Heart right ventricle (tissue), 16 donors: ENCODE data around the gene GALNT7. TPM values are rescaled to one million over a fixed set of nuclear protein-coding genes. Genes with fewer than 3 reads are reported as not detected.
A peak's percentile ranks its signal among the peaks of the same experiment; 100 is the strongest.

Experiments
- ATAC-seq, 8 donors: fragments of 200-7000 bp; cut with Tn5 transposase; one replicate each; pipeline ENCODE4 v1.9.1; 2020; ENCODE audit warnings: mild to moderate bottlenecking in 8 of 8, moderate library complexity in 8 of 8, moderate number of reproducible peaks in 1 of 8
- DNase-seq, 2 donors: peaks; one replicate each; pipeline ENCODE4 v3.0.0-alpha.2; 2020
- H3K27ac ChIP-seq, 10 donors: fragments of 200-600 bp; sonication (generic) in 2 of 10; one replicate each; pipeline versions ENCODE4 v1.5.0 to v1.8.0; 2020 to 2022; ENCODE audit warnings: mild to moderate bottlenecking in 3 of 10
- H3K27me3 ChIP-seq, 7 donors: fragments of 200-600 bp; one replicate each; pipeline ENCODE4 v1.8.0; 2021 to 2022; ENCODE audit warnings: mild to moderate bottlenecking in 2 of 7
- H3K36me3 ChIP-seq, 9 donors: fragments of 200-600 bp; sonication (generic) in 1 of 9; one replicate each; pipeline versions ENCODE4 v1.5.0 to v1.8.0; 2020 to 2022; ENCODE audit warnings: mild to moderate bottlenecking in 2 of 9
- H3K4me1 ChIP-seq, 9 donors: fragments of 200-600 bp; sonication (generic) in 1 of 9; one replicate each; pipeline versions ENCODE4 v1.5.0 to v1.8.0; 2020 to 2022; ENCODE audit warnings: mild to moderate bottlenecking in 4 of 9
- H3K4me3 ChIP-seq, 10 donors: fragments of 200-600 bp; sonication (generic) in 2 of 10; one replicate each; pipeline versions ENCODE4 v1.5.0 to v1.8.0; 2020 to 2022; ENCODE audit warnings: mild to moderate bottlenecking in 7 of 10, moderate library complexity in 2 of 10
- H3K9me3 ChIP-seq, 11 donors: fragments of 200-600 bp in 10 of 11; sonication (generic) in 2 of 11; one replicate each; pipeline versions ENCODE4 v1.5.0 to v1.8.0; 2013 to 2022; ENCODE audit warnings: mild to moderate bottlenecking in 2 of 11, control low read depth in 1 of 11, moderate library complexity in 1 of 11
- WGBS, 2 donors: extraction: QIAGEN DNeasy Blood & Tissue Kit; methylation state at CpG; one replicate each; pipeline ENCODE4 v1.1.7; 2013; ENCODE audit warnings: inconsistent platforms in 1 of 2; 5-methylcytosine and 5-hydroxymethylcytosine counted together
- intact Hi-C, 10 donors: fragments of 100-400 bp; cut with DNase I; formaldehyde crosslinking; loops; one replicate each; pipeline versions ENCODE4 v1.11.1 to v1.14.2; 2022
- polyA plus RNA-seq, 2 donors: library from polyadenylated mRNA; stranded (reverse); fragments of 200-250 nt; gene quantifications; one replicate each; pipeline ENCODE4 v1.2.3, GENCODE V29; 2013
- total RNA-seq, 10 donors: library from RNA; stranded (reverse); fragmentation: NEBNext Ultra II Directional in 3 of 10; extraction: Animal tissue kit (Norgen Biotek cat#: 25700) in 3 of 10; gene quantifications; one replicate each; pipeline versions ENCODE4 v1.2.1 to v1.2.4, GENCODE V29; 2021 to 2023
- TF ChIP-seq, protein P1 (sequence below), 9 donors: fragments of 200-600 bp; sonication (generic) in 2 of 9; IDR thresholded peaks; one replicate each; pipeline versions ENCODE4 v1.5.0 to v1.8.0; 2021 to 2022; ENCODE audit warnings: antibody characterized with exemption in 9 of 9, mild to moderate bottlenecking in 5 of 9, moderate library complexity in 1 of 9
- donor health status: Arrhythmogenic right ventricular cardiomyopathy.
- donor health status: ischemic (EF 13 %, LVEDD 7.1; RV severe dilation, severe dysfunction).
- donor health status: healthy with polysubstance abuse.
- donor health status: DM: no; HTN: yes; CAD: no.
- donor health status: DM: no; HTN: no; CAD: no.
- donor health status: ischemic (EF 25% LVEDD 6.9; RV normal size, moderate dysfunction).
- donor health status: ischemic (EF 25% LVEDD 5.7; RV mildly dilated, moderate dysfunction).
- donor health status: healthy.
- donor health status: DM: yes; HTN: yes; CAD: no.
- donor health status: Ischemic cardiomyopathy.
- donor health status: ischemic (EF 35%, LVEDD 5.7; RV mildly dilated, moderate dysfunction).
- donor health status: nonischemic (EF 11% LVEDD 7.7; RV severe dilation, severe dysfunction).
- donor health status: DM: yes; HTN: yes; CAD: no.
- donor health status: PGD.
- donor health status: ischemic (EF 29% LVEDD 5.4; RV normal size, mild dysfunction).
- donor health status: nonischemic (EF 23%, LVEDD 6.1; RV moderate dilation, normal function).

The GALNT7 gene
- total and polyA plus RNA-seq, 12 donors = 2.2 to 8.8 (median 5.3) TPM

GRCh38 chr4:173301518-173302201, 133.0 kb downstream of the GALNT7 start:
- Histone ChIP-seq H3K9me3 (peaks cover 0 to 9% (median 0%) of the 10 kb centered on the region in 11 donors), H3K36me3 (peaks cover 0 to 28% (median 0%) of the 10 kb centered on the region in 9 donors), H3K4me1 (no peaks in the 10 kb centered on the region), H3K27ac (no peak overlapping the region), H3K4me3 (no peak overlapping the region), H3K27me3 (no peaks in the 10 kb centered on the region)
- ATAC-seq = no peak
- intact Hi-C loops = loop anchor here in 3 of 10 donors (2.0 to 5.0 kb wide), 2 partner anchors 289 kb away; no protein-coding TSS in a partner anchor
- DNase-seq = no peak
- TF ChIP-seq, protein P1, sequence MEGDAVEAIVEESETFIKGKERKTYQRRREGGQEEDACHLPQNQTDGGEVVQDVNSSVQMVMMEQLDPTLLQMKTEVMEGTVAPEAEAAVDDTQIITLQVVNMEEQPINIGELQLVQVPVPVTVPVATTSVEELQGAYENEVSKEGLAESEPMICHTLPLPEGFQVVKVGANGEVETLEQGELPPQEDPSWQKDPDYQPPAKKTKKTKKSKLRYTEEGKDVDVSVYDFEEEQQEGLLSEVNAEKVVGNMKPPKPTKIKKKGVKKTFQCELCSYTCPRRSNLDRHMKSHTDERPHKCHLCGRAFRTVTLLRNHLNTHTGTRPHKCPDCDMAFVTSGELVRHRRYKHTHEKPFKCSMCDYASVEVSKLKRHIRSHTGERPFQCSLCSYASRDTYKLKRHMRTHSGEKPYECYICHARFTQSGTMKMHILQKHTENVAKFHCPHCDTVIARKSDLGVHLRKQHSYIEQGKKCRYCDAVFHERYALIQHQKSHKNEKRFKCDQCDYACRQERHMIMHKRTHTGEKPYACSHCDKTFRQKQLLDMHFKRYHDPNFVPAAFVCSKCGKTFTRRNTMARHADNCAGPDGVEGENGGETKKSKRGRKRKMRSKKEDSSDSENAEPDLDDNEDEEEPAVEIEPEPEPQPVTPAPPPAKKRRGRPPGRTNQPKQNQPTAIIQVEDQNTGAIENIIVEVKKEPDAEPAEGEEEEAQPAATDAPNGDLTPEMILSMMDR (IDR thresholded peaks at IDR 0.05) = peak; percentile 46 to 81 (median 76)
- WGBS, 2 donors = 49 to 55% methylated on average over 5 of the region's 5 CpGs

DNA sequence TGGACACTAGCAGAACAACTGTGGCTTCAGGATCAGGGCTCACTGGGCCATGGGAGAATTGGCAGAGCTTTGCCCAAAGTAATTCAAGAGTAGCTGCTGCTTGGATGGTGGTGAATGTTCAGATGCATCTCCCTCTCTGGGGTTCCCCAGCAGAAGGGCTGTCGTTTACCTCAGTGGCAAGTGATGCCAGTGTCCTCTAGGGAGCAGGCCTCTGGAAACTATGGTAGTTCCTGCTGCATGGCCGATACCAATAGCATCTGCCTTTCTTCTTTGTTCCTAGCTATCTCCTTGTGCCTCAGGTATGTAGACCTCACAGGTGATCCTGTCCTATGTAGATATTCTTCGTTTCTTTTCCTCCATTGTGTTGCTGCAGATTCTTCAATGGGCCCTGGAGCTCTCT, 139.2 kb downstream of the GALNT7 start:
- peaks cover 0 to 27% (median 0%) of the 10 kb centered on the region in 9 donors for H3K36me3 ChIP-seq
- no peaks in the 10 kb centered on the region for H3K27me3 ChIP-seq
- DNase-seq (no peak), ATAC-seq (no peak)
- intact Hi-C loops = no loop called here
- 95 to 97% methylated on average over 3 of the region's 3 CpGs for WGBS, 2 donors
- no peak overlapping the region for H3K4me3 ChIP-seq
- no peaks in the 10 kb centered on the region for H3K4me1 ChIP-seq
- H3K9me3 ChIP-seq = peaks cover 0 to 9% (median 0%) of the 10 kb centered on the region in 11 donors
- no peak overlapping the region for H3K27ac ChIP-seq
- TF ChIP-seq, protein P1 (IDR thresholded peaks at IDR 0.05) = no peak

GRCh38 chr4:173311368-173311767, 142.8 kb downstream of the GALNT7 start:
- 77 to 85% methylated on average over 4 of the region's 4 CpGs for WGBS, 2 donors
- intact Hi-C loops = loop anchor here in 5 of 10 donors (10.0 kb wide), 3 partner anchors 183 to 1003 kb away; no protein-coding TSS in a partner anchor
- ATAC-seq (no peak), DNase-seq (no peak)
- no peak overlapping the region for H3K27ac ChIP-seq
- no peaks in the 10 kb centered on the region for H3K4me1 ChIP-seq
- H3K27me3 ChIP-seq = no peaks in the 10 kb centered on the region
- TF ChIP-seq, protein P1 (IDR thresholded peaks at IDR 0.05) = no peak
- H3K4me3 ChIP-seq = no peak overlapping the region
- peaks cover 0 to 33% (median 0%) of the 10 kb centered on the region in 9 donors for H3K36me3 ChIP-seq
- no peaks in the 10 kb centered on the region for H3K9me3 ChIP-seq

- peaks cover 0 to 15% (median 9%) of the 10 kb centered on the region in 9 donors for H3K4me1 ChIP-seq
- TF ChIP-seq, protein P1 (IDR thresholded peaks at IDR 0.05) = no peak
- no peaks in the 10 kb centered on the region for H3K27me3 ChIP-seq
- 87 to 89% methylated on average over 3 of the region's 3 CpGs for WGBS, 2 donors
- no peak overlapping the region for H3K27ac ChIP-seq
- no peaks in the 10 kb centered on the region for H3K9me3 ChIP-seq
- peaks cover 0 to 48% (median 0%) of the 10 kb centered on the region in 9 donors for H3K36me3 ChIP-seq
- DNase-seq (no peak), ATAC-seq (no peak)
- H3K4me3 ChIP-seq = no peak overlapping the region
- intact Hi-C loops = loop anchor here in 8 of 10 donors (5.0 to 10.0 kb wide), 5 partner anchors 103 to 1000 kb away; no protein-coding TSS in a partner anchor
Observed at GRCh38 chr4:173314715-173315114, 146.1 kb downstream of the GALNT7 start.
